ENCODE results near the gene HEPHL1.

Gene HEPHL1

GRCh38 chr11:94144216-94144615, 123.1 kb downstream of the HEPHL1 start:
- in situ Hi-C loops (cut with HindIII; ENCODE audit: low sequenced_read_pairs) = no loop called here
- no peak for DNase-seq (ENCODE audit: low read depth, low spot score)
- TF ChIP-seq CTCF (IDR thresholded peaks at IDR 0.05; ENCODE audit: low read depth, low read length) = no peak
- no peak overlapping the region for H3K4me3 ChIP-seq (ENCODE audit: low read depth, low read length)

GRCh38 chr11:94144664-94145063, 123.5 kb downstream of the HEPHL1 start:
- DNase-seq (ENCODE audit: low read depth, low spot score) = no peak
- H3K4me3 ChIP-seq (ENCODE audit: low read depth, low read length) = no peak overlapping the region
- TF ChIP-seq CTCF (IDR thresholded peaks at IDR 0.05; ENCODE audit: low read depth, low read length) = no peak
- in situ Hi-C loops (cut with HindIII; ENCODE audit: low sequenced_read_pairs) = no loop called here

GRCh38 chr11:94145431-94145830, 124.3 kb downstream of the HEPHL1 start:
- in situ Hi-C loops (cut with HindIII; ENCODE audit: low sequenced_read_pairs) = no loop called here
- no peak overlapping the region for H3K4me3 ChIP-seq (ENCODE audit: low read depth, low read length)
- no peak for DNase-seq (ENCODE audit: low read depth, low spot score)
- no peak for TF ChIP-seq CTCF (IDR thresholded peaks at IDR 0.05; ENCODE audit: low read depth, low read length)

- no peak for TF ChIP-seq CTCF (IDR thresholded peaks at IDR 0.05; ENCODE audit: low read depth, low read length)
- in situ Hi-C loops (cut with HindIII; ENCODE audit: low sequenced_read_pairs) = no loop called here
- DNase-seq (ENCODE audit: low read depth, low spot score) = no peak
- H3K4me3 ChIP-seq (ENCODE audit: low read depth, low read length) = no peak overlapping the region
These were observed 124.8 kb downstream of the HEPHL1 start for GRCh38 chr11:94145916-94146315.

- H3K4me3 ChIP-seq (ENCODE audit: low read depth, low read length) = no peak overlapping the region
- TF ChIP-seq CTCF (IDR thresholded peaks at IDR 0.05; ENCODE audit: low read depth, low read length) = no peak
- DNase-seq (ENCODE audit: low read depth, low spot score) = no peak
- in situ Hi-C loops (cut with HindIII; ENCODE audit: low sequenced_read_pairs) = no loop called here
These were observed 126.3 kb downstream of the HEPHL1 start for GRCh38 chr11:94147433-94147845.

GRCh38 chr11:94148189-94148588, 127.0 kb downstream of the HEPHL1 start:
- DNase-seq (ENCODE audit: low read depth, low spot score) = no peak
- in situ Hi-C loops (cut with HindIII; ENCODE audit: low sequenced_read_pairs) = no loop called here
- H3K4me3 ChIP-seq (ENCODE audit: low read depth, low read length) = no peak overlapping the region
- TF ChIP-seq CTCF (IDR thresholded peaks at IDR 0.05; ENCODE audit: low read depth, low read length) = no peak

- in situ Hi-C loops (cut with HindIII; ENCODE audit: low sequenced_read_pairs) = no loop called here
- H3K4me3 ChIP-seq (ENCODE audit: low read depth, low read length) = no peak overlapping the region
- TF ChIP-seq CTCF (IDR thresholded peaks at IDR 0.05; ENCODE audit: low read depth, low read length) = no peak
- peak; percentile 86 for DNase-seq (ENCODE audit: low read depth, low spot score)
These were observed 128.4 kb downstream of the HEPHL1 start for GRCh38 chr11:94149431-94150017.

Data from astrocyte of the spinal cord (primary cell).